ENCODE results near the gene URM1. TPM values are rescaled to one million over a fixed set of nuclear protein-coding genes. Genes with fewer than 3 reads are reported as not detected.

The URM1 gene
- total RNA-seq, 1 donor from 2014 or later = 10.3 TPM

GRCh38 chr9:128404560-128404959 lies 33.4 kb downstream of the URM1 start:
- Mint-ChIP-seq H3K27ac (peak overlapping the region; percentile 99), H3K4me1 (peaks cover 50% of the 10 kb centered on the region), H3K9me3 (peaks cover 2% of the 10 kb centered on the region), H3K27me3 (ENCODE audit: insufficient read depth, low read depth) (peaks cover 28% of the 10 kb centered on the region), H3K36me3 (no peaks in the 10 kb centered on the region), H3K4me3 (peak overlapping the region; percentile 38)
- Histone ChIP-seq H3K4me1 (peaks cover 12% of the 10 kb centered on the region), H3K4me3 (no peak overlapping the region), H3K9me3 (ENCODE audit: low read depth) (no peaks in the 10 kb centered on the region), H3K4me2 (no peak overlapping the region), H3K79me2 (ENCODE audit: low read depth) (no peaks in the 10 kb centered on the region), H3K36me3 (no peaks in the 10 kb centered on the region), H2AFZ (replicated peaks) (no peak overlapping the region), H4K20me1 (ENCODE audit: low read depth) (peaks cover 58% of the 10 kb centered on the region), H3F3A (ENCODE audit: low read depth) (peaks cover 22% of the 10 kb centered on the region), H3K27ac (no peak overlapping the region), H3K27me3 (peaks cover 100% of the 10 kb centered on the region), H3K9ac (no peak overlapping the region)
- DNase-seq (ENCODE audit: low spot score) = no peak
- TF ChIP-seq EZH2 (IDR thresholded peaks at IDR 0.05) (no peak), CTCF (IDR thresholded peaks at IDR 0.05) (no peak), EZH2phosphoT487 (IDR thresholded peaks at IDR 0.05) (no peak)

- H3K36me3 ChIP-seq = no peaks in the 10 kb centered on the region
- Mint-ChIP-seq H3K27me3 (ENCODE audit: insufficient read depth, low read depth) (peaks cover 22% of the 10 kb centered on the region), H3K27ac (peak overlapping the region; percentile 99), H3K36me3 (no peaks in the 10 kb centered on the region), H3K9me3 (peaks cover 2% of the 10 kb centered on the region), H3K4me3 (peak overlapping the region; percentile 79), H3K4me1 (peaks cover 57% of the 10 kb centered on the region)
- H3K4me1 ChIP-seq = peaks cover 13% of the 10 kb centered on the region
- H3K27ac ChIP-seq = no peak overlapping the region
- H4K20me1 ChIP-seq (ENCODE audit: low read depth) = peaks cover 58% of the 10 kb centered on the region
- H3K9ac ChIP-seq = no peak overlapping the region
- H3K79me2 ChIP-seq (ENCODE audit: low read depth) = no peaks in the 10 kb centered on the region
- TF ChIP-seq EZH2 (IDR thresholded peaks at IDR 0.05) (no peak), CTCF (IDR thresholded peaks at IDR 0.05) (no peak), EZH2phosphoT487 (IDR thresholded peaks at IDR 0.05) (no peak)
- peaks cover 28% of the 10 kb centered on the region for H3F3A ChIP-seq (ENCODE audit: low read depth)
- no peak overlapping the region for H3K4me2 ChIP-seq
- peaks cover 100% of the 10 kb centered on the region for H3K27me3 ChIP-seq
- H3K4me3 ChIP-seq = no peak overlapping the region
- DNase-seq (ENCODE audit: low spot score) = no peak
- H2AFZ ChIP-seq (replicated peaks) = no peak overlapping the region
- H3K9me3 ChIP-seq (ENCODE audit: low read depth) = no peaks in the 10 kb centered on the region
These were observed 34.1 kb downstream of the URM1 start for GRCh38 chr9:128405077-128405779.

- DNase-seq (ENCODE audit: low spot score) = no peak
- no peak overlapping the region for H3K4me3 ChIP-seq
- Mint-ChIP-seq H3K27me3 (ENCODE audit: insufficient read depth, low read depth) (peaks cover 18% of the 10 kb centered on the region), H3K36me3 (no peaks in the 10 kb centered on the region), H3K27ac (peak overlapping the region; percentile 99), H3K4me3 (peak overlapping the region; percentile 27), H3K4me1 (peaks cover 58% of the 10 kb centered on the region), H3K9me3 (peaks cover 2% of the 10 kb centered on the region)
- H3K4me2 ChIP-seq = no peak overlapping the region
- H3K9me3 ChIP-seq (ENCODE audit: low read depth) = no peaks in the 10 kb centered on the region
- H4K20me1 ChIP-seq (ENCODE audit: low read depth) = peaks cover 62% of the 10 kb centered on the region
- H3K9ac ChIP-seq = no peak overlapping the region
- no peaks in the 10 kb centered on the region for H3K79me2 ChIP-seq (ENCODE audit: low read depth)
- H3K27me3 ChIP-seq = peaks cover 100% of the 10 kb centered on the region
- H3F3A ChIP-seq (ENCODE audit: low read depth) = peaks cover 30% of the 10 kb centered on the region
- no peaks in the 10 kb centered on the region for H3K36me3 ChIP-seq
- TF ChIP-seq EZH2 (IDR thresholded peaks at IDR 0.05) (no peak), EZH2phosphoT487 (IDR thresholded peaks at IDR 0.05) (no peak), CTCF (IDR thresholded peaks at IDR 0.05) (no peak)
- no peak overlapping the region for H2AFZ ChIP-seq (replicated peaks)
- H3K4me1 ChIP-seq = peaks cover 13% of the 10 kb centered on the region
- H3K27ac ChIP-seq = no peak overlapping the region
These were observed 34.6 kb downstream of the URM1 start for GRCh38 chr9:128405780-128406171.
